ENCODE results near the gene SLC2A11.

GRCh38 chr22:23818541-23818940, 39.1 kb upstream of the SLC2A11 start:
- no peak for TF ChIP-seq CTCF (conservative IDR thresholded peaks at IDR 0.05; ENCODE audit: low read depth, low read length)
- no peak for TF ChIP-seq EZH2 (IDR thresholded peaks at IDR 0.05; ENCODE audit: borderline replicate concordance, low read depth, low read length, poor library complexity, severe bottlenecking)
